Activated CD8-positive, alpha-beta memory T cell treated with anti-CD3 and anti-CD28 coated beads, Interleukin-2, amount 10 ng/mL, durations not matched to agents 7 days and 5 days (primary cell): Measurements from ENCODE around the gene DRC1. TPM values are rescaled to one million over a fixed set of nuclear protein-coding genes. Genes with fewer than 3 reads are reported as not detected.

ENCODE experiments used
- ATAC-seq: fragments of 150-1000 bp; cut with Tn5 transposase; one replicate; pipeline ENCODE4 v1.10.0; 2021; ENCODE audit warnings: moderate library complexity
- CTCF ChIA-PET: fragments of 350-600 bp; sonication (Branson Sonifier 250); formaldehyde crosslinking; loops from one replicate; lab custom pipeline; 2021; ENCODE audit warnings: antibody characterized with exemption; lab: Charles Lee
- DNase-seq: peaks from one replicate; pipeline ENCODE4 v3.0.0-alpha.2; 2020
- H3K27ac Mint-ChIP-seq: one replicate; pipeline ENCODE4 v1.8.0; 2021; ENCODE audit warnings: mild to moderate bottlenecking, mixed read lengths
- H3K27me3 Mint-ChIP-seq: one replicate; pipeline ENCODE4 v1.8.0; 2021; ENCODE audit warnings: mixed read lengths
- H3K36me3 Mint-ChIP-seq: one replicate; pipeline ENCODE4 v1.8.0; 2021; ENCODE audit warnings: mild to moderate bottlenecking, mixed read lengths
- H3K4me1 Mint-ChIP-seq: one replicate; pipeline ENCODE4 v1.8.0; 2021; ENCODE audit warnings: mixed read lengths
- H3K4me3 Mint-ChIP-seq: one replicate; pipeline ENCODE4 v1.8.0; 2021; ENCODE audit warnings: mild to moderate bottlenecking, moderate library complexity, mixed read lengths
- H3K9me3 Mint-ChIP-seq: one replicate; pipeline ENCODE4 v1.8.0; 2022; ENCODE audit warnings: low read depth, mixed read lengths
- total RNA-seq, 2 experiments: library from RNA; stranded (reverse); gene quantifications; one replicate each; pipeline ENCODE4 v1.2.3, GENCODE V29; 2021

DRC1 gene
- total RNA-seq, 2 experiments from 2014 or later: not detected

- Mint-ChIP-seq H3K4me1 (peaks cover 37% of the 10 kb centered on the region), H3K4me3 (no peak overlapping the region), H3K27me3 (no peaks in the 10 kb centered on the region), H3K9me3 (no peaks in the 10 kb centered on the region), H3K27ac (peak overlapping the region; percentile 50), H3K36me3 (no peaks in the 10 kb centered on the region)
- CTCF ChIA-PET: no interaction called here
- DNase-seq: no peak
- ATAC-seq: no peak
Measured at GRCh38 chr2:26489213-26489850, 87.6 kb downstream of the DRC1 start.

- ATAC-seq (no peak), DNase-seq (no peak)
- Mint-ChIP-seq H3K4me1 (peaks cover 33% of the 10 kb centered on the region), H3K36me3 (peaks cover 1% of the 10 kb centered on the region), H3K4me3 (no peak overlapping the region), H3K27me3 (peaks cover under 1% of the 10 kb centered on the region), H3K27ac (no peak overlapping the region), H3K9me3 (no peaks in the 10 kb centered on the region)
- CTCF ChIA-PET: interaction anchor here (1.8 to 3.9 kb wide), 2 partner anchors 12 to 13 kb away, joined by 6 to 25 read pairs; partner anchors contain the start of gene OTOF
Measured at GRCh38 chr2:26491563-26492167, 89.9 kb downstream of the DRC1 start.

GRCh38 chr2:26492749-26493515 lies 91.2 kb downstream of the DRC1 start:
- CTCF ChIA-PET: interaction anchor here (0.9 to 3.9 kb wide), 2 partner anchors 11 to 15 kb away, joined by 3 to 25 read pairs; partner anchors contain the start of gene OTOF

GRCh38 chr2:26493566-26493965 lies 91.8 kb downstream of the DRC1 start:
- Mint-ChIP-seq H3K4me3 (peak overlapping the region; percentile 75), H3K9me3 (no peaks in the 10 kb centered on the region), H3K36me3 (peaks cover 1% of the 10 kb centered on the region), H3K27ac (no peak overlapping the region), H3K27me3 (peaks cover 8% of the 10 kb centered on the region), H3K4me1 (peaks cover 17% of the 10 kb centered on the region)
- CTCF ChIA-PET: interaction anchor here (0.9 to 3.9 kb wide), 2 partner anchors 10 to 16 kb away, joined by 3 to 25 read pairs; partner anchors contain the start of gene OTOF
- DNase-seq (peak; percentile 89), ATAC-seq (peak; percentile 95)

More at GRCh38 chr2:26492749-26493515, 91.2 kb downstream of the DRC1 start:
- peak; percentile 30 for ATAC-seq
- no peaks in the 10 kb centered on the region for H3K9me3 Mint-ChIP-seq
- no peak for DNase-seq
- H3K36me3 Mint-ChIP-seq: peaks cover 1% of the 10 kb centered on the region
- H3K4me3 Mint-ChIP-seq: peak overlapping the region; percentile 75
- H3K27me3 Mint-ChIP-seq: peaks cover 7% of the 10 kb centered on the region
- H3K4me1 Mint-ChIP-seq: peaks cover 21% of the 10 kb centered on the region
- H3K27ac Mint-ChIP-seq: no peak overlapping the region

- DNase-seq (no peak), ATAC-seq (no peak)
- CTCF ChIA-PET: interaction anchor here (3.9 kb wide), 1 partner anchor 9 kb away, joined by 25 read pairs; no protein-coding TSS in a partner anchor
- Mint-ChIP-seq H3K27ac (no peak overlapping the region), H3K27me3 (peaks cover 8% of the 10 kb centered on the region), H3K4me3 (peak overlapping the region; percentile 75), H3K36me3 (peaks cover 2% of the 10 kb centered on the region), H3K9me3 (no peaks in the 10 kb centered on the region), H3K4me1 (peaks cover 17% of the 10 kb centered on the region)
Measured at GRCh38 chr2:26494199-26494598, 92.5 kb downstream of the DRC1 start.

- Mint-ChIP-seq H3K4me1 (peaks cover 15% of the 10 kb centered on the region), H3K36me3 (peaks cover 2% of the 10 kb centered on the region), H3K9me3 (no peaks in the 10 kb centered on the region), H3K27me3 (peaks cover 10% of the 10 kb centered on the region), H3K27ac (no peak overlapping the region), H3K4me3 (peak overlapping the region; percentile 75)
- CTCF ChIA-PET: interaction anchor here (1.7 kb wide), 1 partner anchor 9 kb away, joined by 6 read pairs; no protein-coding TSS in a partner anchor
- DNase-seq: no peak
- no peak for ATAC-seq
Measured at GRCh38 chr2:26494891-26495290, 93.2 kb downstream of the DRC1 start.

- H3K4me1 Mint-ChIP-seq: peaks cover 15% of the 10 kb centered on the region
- peaks cover 2% of the 10 kb centered on the region for H3K36me3 Mint-ChIP-seq
- H3K9me3 Mint-ChIP-seq: no peaks in the 10 kb centered on the region
- CTCF ChIA-PET: interaction anchor here (1.1 to 1.7 kb wide), 3 partner anchors 8 to 82 kb away, joined by 3 to 6 read pairs (median 5); no protein-coding TSS in a partner anchor
- peaks cover 10% of the 10 kb centered on the region for H3K27me3 Mint-ChIP-seq
- no peak overlapping the region for H3K27ac Mint-ChIP-seq
- no peak overlapping the region for H3K4me3 Mint-ChIP-seq
- DNase-seq (no peak), ATAC-seq (no peak)
Measured at GRCh38 chr2:26495705-26496297, 94.1 kb downstream of the DRC1 start.

GRCh38 chr2:26500406-26500805 lies 98.7 kb downstream of the DRC1 start:
- CTCF ChIA-PET: interaction anchor here (5.7 kb wide), 1 partner anchor 77 kb away, joined by 41 read pairs; no protein-coding TSS in a partner anchor
- peaks cover 2% of the 10 kb centered on the region for H3K36me3 Mint-ChIP-seq
- H3K27ac Mint-ChIP-seq: no peak overlapping the region
- H3K9me3 Mint-ChIP-seq: no peaks in the 10 kb centered on the region
- no peak for DNase-seq
- no peak for ATAC-seq
- no peak overlapping the region for H3K4me3 Mint-ChIP-seq
- H3K4me1 Mint-ChIP-seq: peaks cover 14% of the 10 kb centered on the region
- peaks cover 10% of the 10 kb centered on the region for H3K27me3 Mint-ChIP-seq

- Mint-ChIP-seq H3K36me3 (peaks cover 1% of the 10 kb centered on the region), H3K4me1 (peaks cover 14% of the 10 kb centered on the region), H3K9me3 (no peaks in the 10 kb centered on the region), H3K4me3 (peak overlapping the region; percentile 69), H3K27me3 (peaks cover 3% of the 10 kb centered on the region), H3K27ac (peak overlapping the region; percentile 84)
- ATAC-seq: peak; percentile 99
- CTCF ChIA-PET: interaction anchor here (0.6 to 5.7 kb wide), 38 partner anchors 8 to 624 kb away, joined by 3 to 41 read pairs (median 3); partner anchors contain the start of gene OTOF
- peak; percentile 94 for DNase-seq
Measured at GRCh38 chr2:26503231-26503880, 101.6 kb downstream of the DRC1 start.

- peak overlapping the region; percentile 84 for H3K27ac Mint-ChIP-seq
- no peaks in the 10 kb centered on the region for H3K9me3 Mint-ChIP-seq
- H3K4me1 Mint-ChIP-seq: peaks cover 14% of the 10 kb centered on the region
- peaks cover 6% of the 10 kb centered on the region for H3K27me3 Mint-ChIP-seq
- H3K4me3 Mint-ChIP-seq: peak overlapping the region; percentile 69
- DNase-seq: no peak
- CTCF ChIA-PET: interaction anchor here (0.6 to 5.7 kb wide), 23 partner anchors 8 to 443 kb away, joined by 3 to 41 read pairs (median 4); partner anchors contain the start of gene OTOF
- H3K36me3 Mint-ChIP-seq: peaks cover 1% of the 10 kb centered on the region
- ATAC-seq: no peak
Measured at GRCh38 chr2:26504002-26504401, 102.3 kb downstream of the DRC1 start.

- DNase-seq (no peak), ATAC-seq (no peak)
- peaks cover 5% of the 10 kb centered on the region for H3K27me3 Mint-ChIP-seq
- CTCF ChIA-PET: no interaction called here
- H3K4me1 Mint-ChIP-seq: peaks cover 14% of the 10 kb centered on the region
- H3K9me3 Mint-ChIP-seq: no peaks in the 10 kb centered on the region
- no peaks in the 10 kb centered on the region for H3K36me3 Mint-ChIP-seq
- no peak overlapping the region for H3K4me3 Mint-ChIP-seq
- no peak overlapping the region for H3K27ac Mint-ChIP-seq
Measured at GRCh38 chr2:26506279-26506678, 104.6 kb downstream of the DRC1 start.
